Measurements from ENCODE around the gene DHX8.

GRCh38 chr17:43449470-43450248 is 34.1 kb upstream of the DHX8 start:
- no peak for TF ChIP-seq CTCF (IDR thresholded peaks at IDR 0.05; ENCODE audit: borderline replicate concordance, extremely low read depth, low read length, poor library complexity, severe bottlenecking)
- TF ChIP-seq EZH2 (IDR thresholded peaks at IDR 0.05; ENCODE audit: borderline replicate concordance, low read depth, low read length, severe bottlenecking) = no peak

All from DND-41 (cell line).